Caki2 (cell line): Measurements from ENCODE around the gene MYBPHL. TPM values are rescaled to one million over a fixed set of nuclear protein-coding genes. Genes with fewer than 3 reads are reported as not detected.
"Not testable (repeated sequence)": the region's sequence is repeated elsewhere in the genome, so short reads cannot be mapped to it uniquely, and the experiment has no call there.

ENCODE experiments used
- DNase-seq: peaks from one replicate; pipeline ENCODE4 v3.0.0-alpha.2; 2015; ENCODE audit warnings: low read depth
- in situ Hi-C: cut with HindIII; loops from 2 replicates; pipeline ENCODE4 v1.10.0; 2016; ENCODE audit warnings: low sequenced_read_pairs, low pct_unique_long_range_greater_than_20kb, mixed read lengths
- total RNA-seq: library from RNA; depleted of rRNA; stranded (reverse); fragments of >200 nt; shearing (Covaris generic); gene quantifications from 2 replicates; pipeline ENCODE4 v1.2.3, GENCODE V29; 2014; ENCODE audit warnings: low replicate concordance

Gene MYBPHL
- total RNA-seq, 1 experiment from 2014 or later, result not detected

- in situ Hi-C loops, result no loop called here
- DNase-seq, result no peak
These were observed 5.4 kb upstream of the MYBPHL start for GRCh38 chr1:109312246-109312645.

- DNase-seq, result no peak
- in situ Hi-C loops, result no loop called here
These were observed 2.5 kb upstream of the MYBPHL start for GRCh38 chr1:109309347-109309746.

GRCh38 chr1:109307274-109308021 is 637 bp upstream of the MYBPHL start:
- in situ Hi-C loops, result no loop called here

GRCh38 chr1:109305991-109306390 is 820 bp downstream of the MYBPHL start:
- DNase-seq, in situ Hi-C loops: not testable (repeated sequence)

More at GRCh38 chr1:109307274-109308021, 637 bp upstream of the MYBPHL start:
- DNase-seq, result no peak

GRCh38 chr1:109304226-109304920 is 2.4 kb downstream of the MYBPHL start:
- in situ Hi-C loops, result no loop called here
- DNase-seq, result no peak

GRCh38 chr1:109301874-109302273 is 4.9 kb downstream of the MYBPHL start:
- in situ Hi-C loops, result no loop called here
- no peak for DNase-seq

- in situ Hi-C loops, result no loop called here
- no peak for DNase-seq
These were observed 6.1 kb downstream of the MYBPHL start for GRCh38 chr1:109300650-109301151.

- in situ Hi-C loops, result no loop called here
- DNase-seq, result no peak
These were observed 7.1 kb downstream of the MYBPHL start for GRCh38 chr1:109299558-109300343.

- in situ Hi-C loops, result no loop called here
- no peak for DNase-seq
These were observed 7.9 kb downstream of the MYBPHL start for GRCh38 chr1:109298666-109299557.

GRCh38 chr1:109296782-109297181 is 10.0 kb downstream of the MYBPHL start:
- in situ Hi-C loops, result no loop called here

GRCh38 chr1:109295712-109296415 is 10.9 kb downstream of the MYBPHL start:
- no peak for DNase-seq
- in situ Hi-C loops, result no loop called here

More at GRCh38 chr1:109296782-109297181, 10.0 kb downstream of the MYBPHL start:
- no peak for DNase-seq

GRCh38 chr1:109294481-109294880 is 12.3 kb downstream of the MYBPHL start:
- in situ Hi-C loops, result no loop called here
- DNase-seq, result no peak

- no peak for DNase-seq
- in situ Hi-C loops, result no loop called here
These were observed 13.8 kb downstream of the MYBPHL start for GRCh38 chr1:109293026-109293425.

GRCh38 chr1:109292364-109292763 is 14.4 kb downstream of the MYBPHL start:
- DNase-seq, result no peak
- in situ Hi-C loops, result no loop called here

GRCh38 chr1:109290998-109291397 is 15.8 kb downstream of the MYBPHL start:
- DNase-seq, result no peak
- in situ Hi-C loops, result no loop called here

GRCh38 chr1:109290137-109290536 is 16.7 kb downstream of the MYBPHL start:
- in situ Hi-C loops, result no loop called here
- no peak for DNase-seq

- DNase-seq, in situ Hi-C loops: not testable (repeated sequence)
These were observed 20.0 kb downstream of the MYBPHL start for GRCh38 chr1:109286762-109287161.
